ENCODE measurements around the gene TMPRSS11D. TPM values are rescaled to one million over a fixed set of nuclear protein-coding genes. Genes with fewer than 3 reads are reported as not detected.

Gene TMPRSS11D
- total and polyA plus RNA-seq, 2 experiments from 2014 or later: not detected

- no peaks in the 10 kb centered on the region for H4K20me1 ChIP-seq (ENCODE audit: insufficient read depth)
- H3K27ac ChIP-seq: no peak overlapping the region
- H3K4me2 ChIP-seq (ENCODE audit: unreplicated experiment): no peak overlapping the region
- no peaks in the 10 kb centered on the region for H3K79me2 ChIP-seq (ENCODE audit: insufficient read depth)
- H3F3A ChIP-seq (ENCODE audit: insufficient read depth): no peaks in the 10 kb centered on the region
- H3K4me3 ChIP-seq: no peak overlapping the region
- H3K36me3 ChIP-seq (ENCODE audit: low read depth): no peaks in the 10 kb centered on the region
- H3K9me2 ChIP-seq (ENCODE audit: insufficient read depth): no peaks in the 10 kb centered on the region
- TF ChIP-seq EZH2phosphoT487 (IDR thresholded peaks at IDR 0.05; ENCODE audit: insufficient read depth, low read depth): no peak
- TF ChIP-seq EZH2 (IDR thresholded peaks at IDR 0.05; ENCODE audit: insufficient read depth, poor library complexity, severe bottlenecking): no peak
- no peak for DNase-seq
- peak overlapping the region; percentile 27 for H2AFZ ChIP-seq
- 35 to 40% methylated on average over 2 of the region's 2 CpGs for WGBS, 2 experiments (ENCODE audit: low coverage in 1 of 2, low lambda C conversion rate in 2 of 2, missing lambda C conversion rate in 2 of 2)
- no peak overlapping the region for H3K9ac ChIP-seq
- H3K27me3 ChIP-seq (replicated peaks; ENCODE audit: insufficient read depth): no peaks in the 10 kb centered on the region
- in situ Hi-C loops (cut with MboI): loop anchor here (10.0 to 25.0 kb wide), 2 partner anchors 290 to 487 kb away; partner anchors contain the start of gene YTHDC1
- peaks cover 9% of the 10 kb centered on the region; the same call in 1 of the 2 replicates for H3K4me1 ChIP-seq (ENCODE audit: insufficient read depth)
- H3K9me3 ChIP-seq (ENCODE audit: low read depth): no peaks in the 10 kb centered on the region
Observed at GRCh38 chr4:67874986-67875385, 8.8 kb downstream of the TMPRSS11D start.

GRCh38 chr4:67873116-67873515 is 10.7 kb downstream of the TMPRSS11D start:
- in situ Hi-C loops (cut with MboI): loop anchor here (10.0 kb wide), 1 partner anchor 292 kb away; no protein-coding TSS in a partner anchor
- WGBS, 2 experiments (ENCODE audit: low coverage in 1 of 2, low lambda C conversion rate in 2 of 2, missing lambda C conversion rate in 2 of 2): 10 to 21% methylated on average over 1 of the region's 1 CpG
- no peaks in the 10 kb centered on the region for H3K9me2 ChIP-seq (ENCODE audit: insufficient read depth)
- no peaks in the 10 kb centered on the region for H3K79me2 ChIP-seq (ENCODE audit: insufficient read depth)
- H3K36me3 ChIP-seq (ENCODE audit: low read depth): no peaks in the 10 kb centered on the region
- H3K9me3 ChIP-seq (ENCODE audit: low read depth): no peaks in the 10 kb centered on the region
- no peak overlapping the region for H3K9ac ChIP-seq
- H3K4me1 ChIP-seq (ENCODE audit: insufficient read depth): peaks cover 9% of the 10 kb centered on the region; the same call in 1 of the 2 replicates
- H3K4me2 ChIP-seq (ENCODE audit: unreplicated experiment): no peak overlapping the region
- TF ChIP-seq EZH2phosphoT487 (IDR thresholded peaks at IDR 0.05; ENCODE audit: insufficient read depth, low read depth) (no peak), EZH2 (IDR thresholded peaks at IDR 0.05; ENCODE audit: insufficient read depth, poor library complexity, severe bottlenecking) (no peak)
- no peaks in the 10 kb centered on the region for H3K27me3 ChIP-seq (replicated peaks; ENCODE audit: insufficient read depth)
- H2AFZ ChIP-seq: peak overlapping the region; percentile 38; the same call in 1 of the 2 replicates
- no peak for DNase-seq
- H3K27ac ChIP-seq: no peak overlapping the region
- no peaks in the 10 kb centered on the region for H4K20me1 ChIP-seq (ENCODE audit: insufficient read depth)
- no peaks in the 10 kb centered on the region for H3F3A ChIP-seq (ENCODE audit: insufficient read depth)
- H3K4me3 ChIP-seq: no peak overlapping the region

- H3F3A ChIP-seq (ENCODE audit: insufficient read depth): no peaks in the 10 kb centered on the region
- H3K9me2 ChIP-seq (ENCODE audit: insufficient read depth): no peaks in the 10 kb centered on the region
- peak; percentile 70 for DNase-seq
- H3K27ac ChIP-seq: no peak overlapping the region
- H3K4me3 ChIP-seq: no peak overlapping the region
- TF ChIP-seq EZH2 (IDR thresholded peaks at IDR 0.05; ENCODE audit: insufficient read depth, poor library complexity, severe bottlenecking) (no peak), EZH2phosphoT487 (IDR thresholded peaks at IDR 0.05; ENCODE audit: insufficient read depth, low read depth) (no peak)
- H3K4me2 ChIP-seq (ENCODE audit: unreplicated experiment): no peak overlapping the region
- 0 out of 2 replicates have a peak overlapping the region, but pooled peaks have one; percentile 20 for H2AFZ ChIP-seq
- in situ Hi-C loops (cut with MboI): loop anchor here (10.0 kb wide), 1 partner anchor 293 kb away; no protein-coding TSS in a partner anchor
- no peaks in the 10 kb centered on the region for H3K9me3 ChIP-seq (ENCODE audit: low read depth)
- no peaks in the 10 kb centered on the region for H4K20me1 ChIP-seq (ENCODE audit: insufficient read depth)
- H3K27me3 ChIP-seq (replicated peaks; ENCODE audit: insufficient read depth): no peaks in the 10 kb centered on the region
- H3K4me1 ChIP-seq (ENCODE audit: insufficient read depth): peaks cover 9% of the 10 kb centered on the region; the same call in 1 of the 2 replicates
- no peaks in the 10 kb centered on the region for H3K36me3 ChIP-seq (ENCODE audit: low read depth)
- H3K9ac ChIP-seq: no peak overlapping the region
- H3K79me2 ChIP-seq (ENCODE audit: insufficient read depth): no peaks in the 10 kb centered on the region
Observed at GRCh38 chr4:67871867-67872266, 11.9 kb downstream of the TMPRSS11D start.

GRCh38 chr4:67869580-67870190 is 14.1 kb downstream of the TMPRSS11D start:
- TF ChIP-seq EZH2 (IDR thresholded peaks at IDR 0.05; ENCODE audit: insufficient read depth, poor library complexity, severe bottlenecking): no peak
- no peak for TF ChIP-seq EZH2phosphoT487 (IDR thresholded peaks at IDR 0.05; ENCODE audit: insufficient read depth, low read depth)
- Histone ChIP-seq H3K27me3 (replicated peaks; ENCODE audit: insufficient read depth) (no peaks in the 10 kb centered on the region), H3F3A (ENCODE audit: insufficient read depth) (no peaks in the 10 kb centered on the region), H3K36me3 (ENCODE audit: low read depth) (no peaks in the 10 kb centered on the region), H3K9me2 (ENCODE audit: insufficient read depth) (no peaks in the 10 kb centered on the region), H3K9me3 (ENCODE audit: low read depth) (no peaks in the 10 kb centered on the region), H3K4me3 (no peak overlapping the region), H3K9ac (no peak overlapping the region), H4K20me1 (ENCODE audit: insufficient read depth) (no peaks in the 10 kb centered on the region), H2AFZ (no peak overlapping the region), H3K79me2 (ENCODE audit: insufficient read depth) (no peaks in the 10 kb centered on the region), H3K4me1 (ENCODE audit: insufficient read depth) (peaks cover 9% of the 10 kb centered on the region; the same call in 1 of the 2 replicates), H3K4me2 (ENCODE audit: unreplicated experiment) (no peak overlapping the region), H3K27ac (no peak overlapping the region)
- in situ Hi-C loops (cut with MboI): loop anchor here (10.0 kb wide), 1 partner anchor 295 kb away; no protein-coding TSS in a partner anchor
- no peak for DNase-seq
- 72% methylated on average over 4 of the region's 4 CpGs for WGBS, 2 experiments (ENCODE audit: low coverage in 1 of 2, low lambda C conversion rate in 2 of 2, missing lambda C conversion rate in 2 of 2)
